Measurements from ENCODE around the gene PCNX1.
"Not testable (repeated sequence)": the region's sequence is repeated elsewhere in the genome, so short reads cannot be mapped to it uniquely, and the experiment has no call there.

Gene PCNX1

DNA sequence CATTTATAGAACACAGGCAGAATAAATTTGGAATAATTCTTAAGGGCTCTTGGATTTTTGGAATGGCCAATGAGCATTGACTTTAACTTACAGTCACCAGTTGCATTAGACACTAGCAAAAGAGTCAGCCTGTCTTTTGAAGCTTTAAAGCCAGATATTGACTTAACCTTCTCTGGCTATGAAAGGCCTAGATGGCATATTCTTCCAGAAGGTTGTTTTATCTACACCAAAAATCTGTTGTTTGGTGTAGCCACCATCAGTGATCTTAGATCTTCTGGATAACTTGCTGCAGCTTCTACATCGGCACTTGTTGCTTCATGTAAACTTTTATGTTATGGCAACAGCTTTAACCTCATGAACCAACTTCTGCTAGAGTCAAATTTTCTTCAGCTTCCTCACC, 10.4 kb downstream of the PCNX1 start:
- no peak for ATAC-seq

DNA sequence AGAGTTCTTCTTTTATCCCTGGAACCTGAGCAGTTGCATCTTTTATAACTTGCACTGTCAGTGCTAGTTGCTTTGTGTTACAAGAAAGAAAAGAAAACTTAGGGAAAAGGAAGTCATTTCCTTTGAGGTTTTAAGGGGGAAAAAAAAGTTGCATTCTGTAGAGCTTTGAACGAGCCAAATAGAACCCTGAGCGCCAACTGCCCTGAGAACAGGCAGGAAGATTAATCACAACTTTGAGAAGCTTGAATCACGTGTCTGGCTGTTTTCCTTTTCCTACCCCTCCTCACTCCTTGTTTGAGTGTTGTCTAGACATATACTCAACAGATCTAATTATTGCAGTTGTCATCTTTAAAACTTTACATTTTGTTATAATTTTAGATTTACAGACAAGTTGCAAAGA, 12.5 kb downstream of the PCNX1 start:
- ATAC-seq, result peak; percentile 18 to 25

DNA sequence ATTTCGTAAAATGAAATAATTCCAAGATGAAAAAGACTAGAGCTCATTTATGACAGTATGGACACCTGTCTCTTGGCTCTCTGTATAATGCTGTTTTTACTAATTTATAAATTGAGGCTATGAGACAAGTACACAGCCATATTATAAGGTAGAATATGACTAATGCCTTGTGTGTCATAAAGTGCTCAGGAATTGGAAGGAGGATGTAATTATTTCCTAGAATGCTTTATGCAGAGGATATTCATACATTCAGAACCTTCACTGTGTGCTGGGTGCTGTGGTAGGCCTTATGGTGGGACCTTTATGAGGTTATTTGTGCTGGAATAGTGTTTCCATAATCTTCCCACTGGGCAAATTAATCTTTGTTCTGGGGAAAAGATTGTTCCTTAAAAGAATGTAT, 13.3 kb downstream of the PCNX1 start:
- peak; percentile 71 to 80 for ATAC-seq

DNA sequence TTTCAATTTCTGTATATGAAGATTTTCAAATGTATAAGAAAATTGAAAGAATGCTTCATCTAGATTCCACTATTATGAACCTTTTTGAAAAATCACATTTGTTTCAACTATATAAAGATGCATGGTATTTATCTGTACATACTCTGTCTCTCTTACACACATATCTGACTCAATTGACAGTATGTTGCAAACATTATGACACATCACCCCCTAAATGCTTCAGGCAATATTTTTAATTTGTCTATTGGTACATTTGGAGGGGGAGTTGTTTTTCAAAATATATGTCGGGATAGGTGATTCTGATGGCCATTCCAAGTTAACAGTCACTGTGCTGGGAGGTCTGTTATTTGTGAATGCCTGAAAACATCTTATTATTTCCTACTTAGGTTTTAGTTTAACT, 14.4 kb downstream of the PCNX1 start:
- ATAC-seq, result no peak

DNA sequence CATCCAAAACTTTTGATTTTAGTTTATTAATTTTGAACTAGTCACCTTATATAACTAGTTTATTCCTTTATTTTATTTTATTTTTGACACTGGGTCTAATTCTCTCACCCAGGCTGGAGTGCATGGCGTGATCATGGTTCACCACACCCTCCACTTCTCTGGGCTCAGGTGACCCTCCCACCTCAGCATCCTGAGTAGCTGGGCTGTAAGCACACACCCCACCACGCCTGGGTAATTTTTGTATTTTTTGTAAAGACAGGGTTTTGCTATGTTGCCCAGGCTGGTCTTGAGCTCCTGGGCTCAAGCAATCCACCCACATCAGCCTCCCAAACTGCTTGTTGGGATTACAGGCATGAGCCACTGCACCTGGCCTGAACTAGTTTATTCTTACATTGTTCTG, 17.3 kb downstream of the PCNX1 start:
- no peak for ATAC-seq

DNA sequence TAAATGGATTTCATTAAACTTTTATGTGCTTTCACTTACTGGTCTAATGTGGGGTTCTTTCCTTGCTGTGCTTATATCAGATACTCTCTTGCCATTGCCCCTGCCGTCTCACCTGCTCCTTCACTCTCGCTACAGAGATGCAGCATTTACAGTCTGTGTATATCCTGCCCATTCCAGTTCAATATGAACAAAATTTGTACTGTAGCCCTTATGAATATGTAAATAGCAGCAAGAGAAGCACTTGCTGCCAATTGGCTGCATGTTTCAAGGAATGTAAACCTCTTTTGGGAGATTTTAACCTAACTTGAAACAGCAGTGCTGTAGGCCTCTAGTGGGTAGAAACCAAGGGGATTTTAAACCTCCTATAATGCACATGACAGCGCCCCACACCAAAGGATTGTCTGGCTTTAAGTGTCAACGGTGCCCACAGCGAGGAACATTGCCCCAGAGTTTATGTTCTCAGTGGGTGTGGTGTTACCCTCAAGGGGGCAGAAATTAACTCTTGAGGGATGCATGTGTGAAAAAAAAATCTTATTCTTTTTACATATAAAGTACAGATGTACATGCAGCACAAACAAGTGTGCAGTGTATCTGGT, 19.1 kb downstream of the PCNX1 start:
- ATAC-seq, result no peak

DNA sequence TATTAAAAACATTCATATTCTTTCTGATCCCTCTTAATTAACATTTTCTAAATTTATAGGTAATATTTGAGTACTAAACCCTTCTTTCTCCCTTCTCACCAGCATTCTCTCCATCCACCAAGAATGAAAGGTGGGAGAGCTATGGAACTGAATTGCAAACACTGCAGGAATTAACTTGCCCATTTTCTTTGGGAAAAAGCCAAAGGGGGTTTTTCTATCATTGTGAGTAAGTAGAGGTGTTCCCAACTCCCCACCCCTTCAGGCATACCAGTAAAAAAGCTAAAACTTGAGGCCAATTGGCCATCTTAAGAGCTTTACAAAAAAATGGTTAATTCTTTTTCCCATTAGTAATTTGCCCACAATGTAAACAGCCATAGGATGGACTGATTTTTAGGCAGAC, 23.7 kb downstream of the PCNX1 start:
- no peak for ATAC-seq

DNA sequence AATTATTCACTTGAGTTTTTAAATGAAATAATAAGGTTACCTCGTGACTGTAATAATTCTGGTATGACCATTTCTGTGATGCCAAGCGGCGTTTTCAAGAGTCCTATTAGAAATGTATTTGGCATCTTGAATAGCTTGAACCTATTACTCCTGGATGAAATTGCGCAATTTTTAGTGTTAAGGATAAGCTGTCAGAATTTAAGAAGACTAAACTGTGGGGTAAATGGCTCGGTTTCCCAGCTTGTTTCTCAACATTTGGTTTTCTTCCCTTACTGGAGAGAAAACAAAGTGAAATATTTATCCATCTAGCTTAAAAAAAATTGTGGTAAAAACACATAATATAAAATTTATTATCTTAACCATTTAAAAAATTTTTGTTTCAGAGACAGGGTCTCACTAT, 26.8 kb downstream of the PCNX1 start:
- no peak for ATAC-seq

DNA sequence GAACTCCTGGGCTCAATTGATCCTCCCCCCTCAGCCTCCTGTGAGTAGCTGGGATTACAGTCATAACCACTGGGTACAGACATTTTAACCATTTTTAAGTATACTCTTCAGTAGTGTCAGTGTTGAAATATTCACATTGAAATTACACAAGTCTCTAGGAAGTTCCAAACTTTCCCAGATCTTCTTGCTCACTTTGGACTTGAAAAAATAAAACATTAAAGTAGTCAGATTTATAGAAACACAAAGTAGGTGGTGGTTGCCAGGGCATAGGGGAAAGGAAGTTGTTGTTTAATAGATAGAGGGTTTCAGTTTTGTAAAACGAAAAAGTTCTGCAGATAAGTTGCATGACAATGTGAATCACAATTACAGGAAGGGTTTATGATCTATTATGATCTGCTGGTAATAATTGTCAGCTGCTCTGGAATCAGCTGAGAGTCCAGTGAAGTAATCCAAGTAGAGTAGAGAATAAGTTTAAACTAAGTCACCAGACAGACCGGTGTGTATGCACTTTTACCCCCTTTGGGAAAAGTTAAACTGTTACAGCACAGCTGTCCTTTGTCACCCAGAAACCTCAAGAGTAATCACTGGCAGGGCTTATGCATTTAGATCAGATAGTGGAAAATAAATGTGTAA, 27.4 kb downstream of the PCNX1 start:
- peak; percentile 90 to 91 for ATAC-seq

DNA sequence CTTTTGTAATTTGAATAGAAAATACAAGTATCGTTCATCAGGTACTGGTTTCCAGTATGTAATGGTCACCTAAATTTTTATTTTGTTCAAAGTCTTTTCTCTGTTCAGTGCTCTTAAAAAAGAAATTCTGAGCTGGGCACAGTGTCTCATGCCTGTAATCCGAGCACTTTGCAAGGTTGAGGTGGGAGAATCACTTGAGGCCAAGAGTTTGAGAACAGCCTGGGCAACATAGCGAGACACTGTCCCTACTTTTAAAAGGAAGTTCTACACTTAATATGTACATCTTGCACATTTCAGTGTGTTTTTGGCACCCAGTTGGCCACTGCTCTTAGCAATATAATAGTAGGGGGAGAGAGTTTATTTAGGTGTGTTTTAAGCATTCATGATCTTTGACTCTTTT, 27.9 kb downstream of the PCNX1 start:
- ATAC-seq, result no peak

DNA sequence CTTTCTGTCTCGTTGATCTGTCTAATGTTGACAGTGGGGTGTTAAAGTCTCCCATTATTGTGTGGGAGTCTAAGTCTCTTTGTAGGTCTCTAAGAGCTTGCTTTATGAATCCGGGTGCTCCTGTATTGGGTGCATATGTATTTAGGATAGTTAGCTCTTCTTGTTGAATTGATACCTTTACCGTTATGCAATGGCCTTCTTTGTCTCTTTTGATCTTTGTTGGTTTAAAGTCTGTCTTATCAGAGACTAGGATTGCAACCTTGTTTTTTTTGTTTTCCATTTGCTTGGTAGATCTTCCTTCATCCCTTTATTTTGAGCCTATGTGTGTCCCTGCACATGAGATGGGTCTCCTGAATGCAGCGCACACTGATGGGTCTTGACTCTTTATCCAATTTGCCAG, 32.4 kb downstream of the PCNX1 start:
- not testable (repeated sequence) for ATAC-seq

DNA sequence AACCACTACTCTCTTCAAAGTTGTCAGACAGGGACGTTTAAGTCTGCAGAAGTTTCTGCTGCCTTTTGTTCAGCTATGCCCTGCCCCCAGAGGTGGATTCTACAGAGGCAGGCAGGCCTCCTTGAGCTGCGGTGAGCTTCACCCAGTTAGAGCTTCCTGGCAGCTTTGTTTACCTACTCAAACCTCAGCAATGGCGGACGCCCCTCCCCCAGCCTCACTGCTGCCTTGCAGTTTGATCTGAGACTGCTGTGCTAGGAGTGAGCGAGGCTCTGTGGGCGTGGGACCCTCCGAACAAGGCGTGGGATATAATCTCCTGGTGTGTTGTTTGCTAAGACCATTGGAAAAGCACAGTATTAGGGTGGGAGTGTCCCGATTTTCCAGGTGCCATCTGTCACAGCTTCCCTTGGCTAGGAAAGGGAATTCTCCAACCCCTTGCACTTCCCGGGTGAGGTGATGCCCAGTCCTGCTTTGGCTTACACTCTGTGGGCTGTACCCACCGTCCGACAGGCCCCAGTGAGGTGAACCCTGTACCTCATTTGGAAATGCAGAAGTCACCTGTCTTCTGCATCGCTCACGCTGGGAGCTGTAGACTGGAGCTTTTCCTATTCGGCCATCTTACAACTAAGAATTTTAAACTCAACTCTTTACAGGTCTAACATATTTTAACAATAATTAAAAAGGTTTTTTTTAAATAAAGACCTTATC, 34.5 kb downstream of the PCNX1 start:
- not testable (repeated sequence) for ATAC-seq

DNA sequence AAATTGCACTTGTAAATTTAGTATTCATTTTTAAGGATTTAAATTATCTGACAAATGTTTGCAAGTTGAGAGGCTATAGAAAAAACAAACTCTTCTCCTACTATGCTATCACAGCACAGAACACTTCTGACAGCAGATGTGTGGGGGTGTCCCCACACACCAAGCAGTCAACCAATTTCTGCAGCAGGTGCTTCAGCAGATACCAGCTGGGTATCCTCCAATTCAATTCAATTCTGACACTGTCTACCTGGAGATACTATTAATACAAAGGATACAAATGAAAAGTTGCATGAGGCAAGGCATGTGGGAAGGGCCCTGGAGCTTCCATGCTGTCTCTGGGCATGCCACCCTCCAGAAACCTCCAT, 35.1 kb downstream of the PCNX1 start:
- peak; percentile 36 to 44 for ATAC-seq

DNA sequence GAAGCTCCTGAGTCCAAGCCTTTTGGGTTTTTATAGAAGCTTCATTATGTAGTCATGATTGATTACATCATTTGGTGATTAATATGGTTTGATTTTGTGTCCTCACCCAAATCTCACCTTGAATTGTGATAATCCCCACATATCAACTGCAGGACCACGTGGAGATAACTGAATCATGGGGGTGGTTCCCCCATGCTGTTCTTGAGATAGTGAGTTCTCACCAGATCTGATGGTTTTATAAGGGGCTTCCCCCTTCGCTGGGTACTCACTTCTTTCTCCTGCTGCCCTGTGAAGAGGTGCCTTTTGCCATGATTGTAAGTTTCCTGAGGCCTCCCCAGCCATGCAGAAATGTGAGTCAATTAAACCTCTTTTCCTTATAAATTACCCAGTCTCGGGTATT, 35.5 kb downstream of the PCNX1 start:
- ATAC-seq, result peak; percentile 94

DNA sequence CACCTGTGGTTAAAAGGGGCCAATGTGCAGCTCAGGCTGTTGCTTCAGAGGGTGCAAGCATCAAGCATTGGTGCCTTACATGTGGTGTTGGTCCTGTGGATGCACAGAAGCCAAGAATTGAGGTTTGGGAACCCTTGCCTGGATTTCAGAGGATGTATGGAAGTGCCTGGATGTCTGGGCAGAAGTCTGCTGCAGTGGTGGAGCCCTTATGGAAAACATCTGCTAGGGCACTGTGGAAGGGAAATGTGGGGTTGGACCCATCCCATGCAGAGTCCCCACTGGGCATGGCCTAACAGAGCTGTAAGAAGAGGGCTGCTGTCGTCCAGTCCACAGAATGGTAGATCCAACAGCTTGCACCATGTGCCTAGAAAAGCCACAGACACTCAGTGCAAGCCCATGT, 36.6 kb downstream of the PCNX1 start:
- ATAC-seq, result no peak

DNA sequence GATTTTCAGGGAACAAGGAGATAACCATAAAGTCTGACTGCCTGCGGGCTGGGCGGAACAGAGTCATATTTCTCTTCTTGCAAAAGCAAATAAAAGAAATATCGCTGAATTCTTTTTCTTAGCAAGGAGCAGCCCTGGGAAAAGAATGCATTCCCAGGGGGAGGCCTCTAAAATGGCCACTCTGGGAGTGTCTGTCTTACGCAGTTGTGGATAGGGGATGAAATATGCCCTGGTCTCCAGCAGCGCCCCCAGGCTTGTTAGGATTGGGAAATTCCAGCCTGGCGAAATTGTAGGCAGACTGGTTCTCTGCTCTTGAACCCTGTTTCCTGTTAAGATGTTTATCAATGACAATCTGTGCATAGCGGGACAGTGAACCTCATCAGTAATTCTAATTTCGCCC, 40.5 kb downstream of the PCNX1 start:
- ATAC-seq, result no peak

DNA sequence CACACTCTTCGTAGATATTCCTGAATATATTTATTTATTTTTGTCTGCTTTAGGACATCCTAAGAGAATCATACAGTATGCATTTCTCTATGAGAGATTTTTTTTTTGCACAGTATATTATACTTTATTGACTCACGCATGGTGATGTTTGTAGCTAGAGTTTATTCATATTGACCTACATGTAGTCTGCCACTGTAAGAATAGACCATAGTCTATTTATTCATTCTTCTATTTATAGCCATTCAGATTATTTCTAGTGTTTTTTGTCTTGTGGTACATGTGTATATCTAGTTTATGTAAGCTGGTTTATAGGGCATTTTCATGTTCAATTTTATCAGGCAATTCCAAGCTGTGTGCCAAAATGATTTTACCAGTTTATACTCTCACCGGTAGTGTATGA, 45.2 kb downstream of the PCNX1 start:
- ATAC-seq, result no peak

DNA sequence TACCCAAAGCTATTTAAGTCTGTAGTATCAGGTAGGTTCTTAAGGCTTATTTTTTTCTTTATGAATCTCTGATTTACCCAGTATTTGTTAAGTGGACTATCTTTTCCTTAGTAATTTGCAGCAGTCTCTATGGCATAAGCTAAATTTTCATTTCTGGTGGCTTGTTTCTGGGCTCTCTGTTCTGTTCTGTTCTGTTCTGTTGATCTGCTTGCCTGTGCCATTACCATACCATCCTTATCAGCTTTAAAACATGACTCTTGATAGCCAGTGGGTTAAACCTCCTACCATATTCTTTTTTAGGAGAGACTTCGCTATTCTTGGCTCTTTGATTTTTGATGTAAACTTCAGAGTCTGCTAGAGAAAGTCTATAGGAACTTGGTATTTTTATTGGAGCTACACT, 46.8 kb downstream of the PCNX1 start:
- ATAC-seq, result no peak

DNA sequence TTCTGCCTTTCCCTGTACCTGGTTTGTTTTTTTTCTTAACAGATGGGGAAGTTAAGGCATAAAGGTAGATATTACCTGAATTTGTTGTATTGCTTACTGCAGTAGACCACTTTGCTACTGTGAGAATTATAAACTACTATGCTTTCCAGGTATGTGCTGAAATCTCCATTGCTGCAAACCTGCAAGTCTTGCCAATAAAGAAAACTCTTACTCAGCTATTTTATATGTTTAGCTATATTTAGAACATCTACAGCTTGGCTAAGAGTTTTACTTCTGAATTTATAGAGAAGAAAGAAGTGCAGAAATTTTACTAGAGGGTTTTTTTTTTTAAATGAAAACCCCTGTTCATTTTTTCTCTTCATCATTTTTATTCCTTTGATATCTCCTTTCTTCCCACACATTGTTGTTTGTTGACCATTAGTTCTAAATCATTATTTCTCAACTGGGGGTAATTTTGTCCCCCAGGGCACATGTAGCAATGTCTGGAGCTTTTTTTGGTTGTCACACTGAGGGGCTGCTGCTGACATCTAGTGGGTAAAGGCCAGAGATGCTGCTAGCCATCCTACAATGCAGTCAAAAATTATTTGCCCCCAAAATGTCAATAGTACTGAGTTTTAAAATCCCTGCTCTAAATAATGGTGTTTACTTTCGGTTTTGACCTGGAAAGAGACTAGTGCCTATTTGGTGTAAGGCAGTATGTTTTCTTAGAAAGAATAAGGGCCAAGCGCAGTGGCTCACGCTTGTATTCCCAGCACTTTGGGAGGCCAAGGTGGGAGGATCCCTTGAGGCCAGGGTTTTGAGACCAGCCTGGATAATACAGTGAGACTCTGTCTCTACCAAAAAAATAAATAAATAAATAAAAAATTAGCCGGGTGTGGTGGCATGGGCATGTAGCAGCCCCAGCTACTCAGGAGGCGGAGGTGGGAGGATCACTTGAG, 48.6 kb downstream of the PCNX1 start:
- peak; percentile 46 to 68 for ATAC-seq

DNA sequence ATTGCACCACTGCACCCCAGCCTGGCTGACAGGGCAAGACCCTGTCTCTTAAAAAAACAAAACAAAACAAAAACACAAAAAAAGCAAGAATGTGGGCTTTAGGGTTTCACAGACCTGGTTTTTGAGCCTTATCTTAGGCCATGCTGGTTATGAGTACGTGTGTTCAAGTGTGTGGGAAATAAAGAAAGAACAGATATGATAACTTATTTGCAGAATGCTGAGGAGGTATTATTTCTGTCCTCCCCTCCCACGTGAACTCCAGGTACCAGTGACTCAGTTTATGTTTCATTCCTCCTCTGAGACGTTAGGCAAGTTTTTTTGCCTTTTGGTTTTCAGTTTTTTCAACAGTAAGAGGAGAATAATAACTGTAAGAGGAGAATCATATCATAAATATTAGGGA, 49.3 kb downstream of the PCNX1 start:
- ATAC-seq, result peak in 1 of 2 donors; percentile 49

DNA sequence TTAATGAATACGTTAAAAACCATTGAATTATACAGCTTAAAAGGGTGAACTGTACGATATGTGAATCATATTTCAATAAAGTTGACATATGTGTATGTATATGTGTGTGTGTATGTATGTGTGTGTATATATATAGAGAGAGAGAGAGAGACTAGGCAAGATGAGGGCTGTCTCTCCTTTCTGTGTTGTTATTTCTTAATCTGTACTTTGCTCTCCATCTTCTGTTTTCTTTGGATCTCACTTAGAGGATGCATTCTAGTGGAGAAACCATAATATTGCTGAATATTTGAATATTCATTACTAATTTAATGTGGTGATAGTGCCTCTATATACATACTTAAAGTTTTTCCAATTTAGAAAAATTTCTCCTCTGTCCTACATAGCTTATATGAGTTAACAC, 50.5 kb downstream of the PCNX1 start:
- no peak for ATAC-seq

DNA sequence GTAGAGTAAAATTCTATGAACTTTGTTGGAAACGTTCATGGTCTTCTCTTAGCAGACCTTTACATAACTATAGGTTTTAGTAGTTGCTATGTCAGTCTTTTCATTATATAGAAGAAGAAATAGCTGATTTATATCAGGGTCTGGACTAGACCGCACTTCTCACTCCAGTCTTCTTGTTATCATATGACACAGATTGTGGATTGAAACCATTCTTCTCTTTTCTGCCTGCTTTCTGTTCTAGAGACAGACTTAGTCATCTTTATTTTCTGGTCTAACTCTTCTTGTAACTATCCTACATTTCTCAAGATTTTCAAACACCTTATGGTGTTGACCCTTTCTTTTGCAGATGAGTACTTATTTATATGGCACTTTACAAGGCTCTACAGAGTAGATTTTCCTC, 55.7 kb downstream of the PCNX1 start:
- peak; percentile 58 to 91 for ATAC-seq

DNA sequence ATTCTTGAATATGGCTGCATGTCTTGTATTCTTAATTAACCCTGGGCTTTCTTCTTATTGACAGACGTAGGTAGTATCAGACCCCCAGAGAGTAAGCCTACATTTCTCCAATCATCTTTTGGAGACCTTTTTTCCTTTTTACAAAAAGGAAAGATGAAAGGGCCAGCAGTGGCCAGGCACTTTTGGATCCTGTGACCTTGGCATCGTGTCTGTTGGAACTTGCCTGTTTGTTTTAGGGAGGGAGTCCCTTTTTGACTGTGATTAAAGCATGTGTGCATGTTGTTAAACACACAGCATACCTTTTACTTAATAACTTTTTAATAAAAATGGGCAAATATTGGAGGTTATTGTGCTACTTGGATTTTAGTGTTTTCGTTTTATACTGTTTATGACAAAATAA, 57.2 kb downstream of the PCNX1 start:
- no peak for ATAC-seq
